Measurements from ENCODE around the gene ITPKC.
"Not testable (repeated sequence)": the region's sequence is repeated elsewhere in the genome, so short reads cannot be mapped to it uniquely, and the experiment has no call there.

Gene ITPKC

GRCh38 chr19:40717880-40718773 lies 1.2 kb downstream of the ITPKC start:
- DNase-seq = no peak

- peak in 8 of 14 donors; percentile 5 to 45 (median 22) for DNase-seq
Observed at GRCh38 chr19:40718774-40719391, 2.0 kb downstream of the ITPKC start.

GRCh38 chr19:40719414-40719894 lies 2.5 kb downstream of the ITPKC start:
- no peak for DNase-seq

- DNase-seq = no peak
Observed at GRCh38 chr19:40721140-40721486, 4.2 kb downstream of the ITPKC start.

GRCh38 chr19:40721936-40722661 lies 5.2 kb downstream of the ITPKC start:
- no peak for DNase-seq

- no peak for DNase-seq
Observed at GRCh38 chr19:40723661-40724254, 6.8 kb downstream of the ITPKC start.

GRCh38 chr19:40724315-40724714 lies 7.4 kb downstream of the ITPKC start:
- no peak for DNase-seq

- DNase-seq = no peak
Observed at GRCh38 chr19:40724855-40725254, 7.9 kb downstream of the ITPKC start.

GRCh38 chr19:40726279-40726678 lies 9.4 kb downstream of the ITPKC start:
- no peak for DNase-seq

GRCh38 chr19:40730065-40730464 lies 13.2 kb downstream of the ITPKC start:
- DNase-seq = not testable (repeated sequence)

- not testable (repeated sequence) for DNase-seq
Observed at GRCh38 chr19:40732304-40732703, 15.4 kb downstream of the ITPKC start.

GRCh38 chr19:40733149-40733548 lies 16.2 kb downstream of the ITPKC start:
- no peak for DNase-seq

GRCh38 chr19:40735013-40735771 lies 18.3 kb downstream of the ITPKC start:
- no peak for DNase-seq

- DNase-seq = no peak
Observed at GRCh38 chr19:40736661-40737060, 19.7 kb downstream of the ITPKC start.

- no peak for DNase-seq
Observed at GRCh38 chr19:40737102-40737644, 20.3 kb downstream of the ITPKC start.

- DNase-seq = peak in 1 of 14 donors; percentile 41
Observed at GRCh38 chr19:40739030-40739839, 22.3 kb downstream of the ITPKC start.

- DNase-seq = peak in 1 of 14 donors; percentile 60
Observed at GRCh38 chr19:40739871-40740703, 23.2 kb downstream of the ITPKC start.

GRCh38 chr19:40740747-40741146 lies 23.8 kb downstream of the ITPKC start:
- DNase-seq = peak in 9 of 14 donors; percentile 8 to 73 (median 40)

GRCh38 chr19:40741527-40742390 lies 24.8 kb downstream of the ITPKC start:
- DNase-seq = no peak
